GM21367 (cell line): ENCODE data around the gene CASR.
A peak's percentile ranks its signal among the peaks of the same experiment; 100 is the strongest.

ENCODE experiments used
- ATAC-seq: cut with Tn5 transposase; IDR thresholded peaks from one replicate; pipeline ENCODE4 v1.9.1; 2021; ENCODE audit not compliant: unreplicated experiment

CASR gene

GRCh38 chr3:122257644-122258364 lies 74.3 kb downstream of the CASR start:
- no peak for ATAC-seq

- ATAC-seq = peak; percentile 72
Observed at GRCh38 chr3:122258757-122259371, 75.4 kb downstream of the CASR start.

GRCh38 chr3:122260206-122260605 lies 76.7 kb downstream of the CASR start:
- ATAC-seq = no peak

GRCh38 chr3:122263058-122263457 lies 79.6 kb downstream of the CASR start:
- no peak for ATAC-seq

- no peak for ATAC-seq
Observed at GRCh38 chr3:122263974-122264588, 80.6 kb downstream of the CASR start.

GRCh38 chr3:122265957-122266356 lies 82.5 kb downstream of the CASR start:
- ATAC-seq = no peak

GRCh38 chr3:122268257-122269024 lies 85.0 kb downstream of the CASR start:
- no peak for ATAC-seq

- no peak for ATAC-seq
Observed at GRCh38 chr3:122269045-122269444, 85.6 kb downstream of the CASR start.

GRCh38 chr3:122271246-122271898 lies 87.9 kb downstream of the CASR start:
- ATAC-seq = no peak

GRCh38 chr3:122272879-122273278 lies 89.4 kb downstream of the CASR start:
- ATAC-seq = no peak

GRCh38 chr3:122273498-122273897 lies 90.0 kb downstream of the CASR start:
- no peak for ATAC-seq

- no peak for ATAC-seq
Observed at GRCh38 chr3:122281891-122282290, 98.4 kb downstream of the CASR start.

GRCh38 chr3:122283796-122284445 lies 100.5 kb downstream of the CASR start:
- no peak for ATAC-seq

GRCh38 chr3:122284486-122284885 lies 101.0 kb downstream of the CASR start:
- no peak for ATAC-seq

- ATAC-seq = no peak
Observed at GRCh38 chr3:122294359-122294758, 110.9 kb downstream of the CASR start.

- no peak for ATAC-seq
Observed at GRCh38 chr3:122295266-122296062, 112.0 kb downstream of the CASR start.

GRCh38 chr3:122298239-122298638 lies 114.8 kb downstream of the CASR start:
- no peak for ATAC-seq

GRCh38 chr3:122299215-122299614 lies 115.7 kb downstream of the CASR start:
- ATAC-seq = no peak

- ATAC-seq = no peak
Observed at GRCh38 chr3:122299872-122300460, 116.5 kb downstream of the CASR start.
